Fibroblast of skin of right biceps (primary cell): ENCODE data around the gene FBXL7.
A peak's percentile ranks its signal among the peaks of the same experiment; 100 is the strongest.

ENCODE experiments used
- DNase-seq: peaks from one replicate; pipeline ENCODE4 v3.0.0-alpha.2; 2013

FBXL7 gene

DNA sequence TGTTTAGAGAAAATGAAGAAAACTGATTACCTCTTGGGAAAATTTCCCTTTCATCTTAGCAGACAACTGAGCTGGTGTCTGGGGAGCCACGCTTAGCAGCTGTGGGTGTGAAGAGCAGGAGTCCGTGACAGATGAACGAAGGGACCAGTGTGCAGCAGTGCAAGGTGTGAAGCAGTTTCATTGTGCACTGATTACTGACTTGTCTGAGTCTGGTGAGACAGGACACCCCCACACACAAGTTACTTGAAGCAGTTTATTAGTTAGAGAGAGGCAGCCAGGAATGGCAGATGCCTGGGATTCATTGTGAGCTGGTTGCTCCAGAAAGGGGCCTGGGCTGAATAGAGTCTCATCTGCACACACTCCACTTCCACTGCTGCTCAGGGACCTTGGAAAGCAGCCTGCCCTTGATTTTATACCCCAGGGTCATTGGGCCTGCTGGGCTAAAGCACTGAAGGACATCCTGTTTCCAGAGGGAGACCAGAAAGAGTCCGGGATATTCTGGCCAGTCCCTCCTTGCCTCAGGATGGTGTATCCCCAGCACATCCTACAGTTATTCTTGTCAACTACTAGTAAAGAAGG lies 47.4 kb downstream of the FBXL7 start:
- DNase-seq = no peak

- DNase-seq = no peak
Observed at GRCh38 chr5:15549961-15550360, 50.0 kb downstream of the FBXL7 start.

DNA sequence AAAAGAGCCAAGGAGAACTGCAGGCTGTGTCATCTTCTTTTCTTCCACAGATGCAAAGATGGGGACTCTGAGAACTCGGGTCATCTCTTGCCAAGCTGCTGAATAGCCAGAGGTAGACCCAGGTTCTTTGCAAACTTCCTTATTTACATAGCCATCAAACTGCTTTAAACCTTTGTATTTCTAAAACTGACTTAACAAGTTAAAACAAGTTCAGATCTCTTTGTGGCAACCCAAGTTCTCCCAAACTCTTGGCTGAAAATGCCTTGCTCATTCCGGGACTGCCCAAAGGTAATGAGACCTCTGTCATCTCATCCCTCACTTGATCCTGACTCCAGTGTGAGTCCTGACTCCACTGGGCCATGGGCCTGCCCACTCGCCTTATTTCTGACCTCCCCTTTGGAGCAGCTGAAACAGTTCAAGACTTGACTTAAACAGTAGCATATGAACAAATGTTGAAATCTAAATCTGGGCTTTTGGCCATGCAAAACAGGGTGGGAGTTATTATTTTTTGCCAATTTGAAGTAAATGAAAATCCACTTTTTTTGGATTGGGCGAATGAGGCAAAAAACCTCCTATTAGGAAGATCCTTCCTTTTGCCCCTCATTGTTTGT lies 50.6 kb downstream of the FBXL7 start:
- DNase-seq = peak; percentile 7

DNA sequence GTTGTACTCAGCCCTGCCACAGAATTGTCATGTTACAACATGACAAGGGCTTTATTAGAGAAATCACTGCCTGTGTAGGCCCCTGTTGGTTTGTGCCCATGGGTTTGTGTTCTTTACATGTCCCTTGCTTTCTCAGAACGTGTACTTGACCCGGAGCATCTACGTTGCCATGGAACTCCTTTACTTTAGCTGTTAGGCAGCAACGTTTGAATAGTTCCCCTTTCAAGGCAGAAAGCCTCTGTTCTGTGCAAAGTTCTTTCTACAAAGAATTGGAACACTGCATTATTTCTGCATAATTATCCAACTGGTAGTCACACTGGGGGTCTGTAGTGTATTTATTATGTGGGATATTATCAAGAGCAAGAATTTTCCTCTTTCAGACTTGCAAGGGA lies 51.1 kb downstream of the FBXL7 start:
- no peak for DNase-seq

DNA sequence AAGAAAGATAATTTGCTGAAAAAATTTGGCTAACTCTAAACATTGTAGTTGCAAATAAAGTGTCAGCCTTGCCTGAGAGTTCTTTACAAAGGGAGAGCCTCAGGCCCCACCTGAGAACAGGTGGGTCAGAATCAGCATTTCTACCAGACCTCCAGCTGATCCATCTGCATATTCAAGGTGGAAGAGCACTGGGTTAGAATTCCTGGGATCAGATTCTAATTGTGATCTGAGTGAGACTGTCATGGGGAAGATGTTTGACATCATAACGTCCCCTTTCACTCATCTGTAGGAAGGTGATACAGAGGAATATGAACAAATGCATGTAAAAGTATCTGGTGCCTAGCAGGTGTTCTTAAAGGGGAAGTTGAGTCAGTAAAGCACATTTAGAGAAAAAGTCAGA lies 54.6 kb downstream of the FBXL7 start:
- no peak for DNase-seq

DNA sequence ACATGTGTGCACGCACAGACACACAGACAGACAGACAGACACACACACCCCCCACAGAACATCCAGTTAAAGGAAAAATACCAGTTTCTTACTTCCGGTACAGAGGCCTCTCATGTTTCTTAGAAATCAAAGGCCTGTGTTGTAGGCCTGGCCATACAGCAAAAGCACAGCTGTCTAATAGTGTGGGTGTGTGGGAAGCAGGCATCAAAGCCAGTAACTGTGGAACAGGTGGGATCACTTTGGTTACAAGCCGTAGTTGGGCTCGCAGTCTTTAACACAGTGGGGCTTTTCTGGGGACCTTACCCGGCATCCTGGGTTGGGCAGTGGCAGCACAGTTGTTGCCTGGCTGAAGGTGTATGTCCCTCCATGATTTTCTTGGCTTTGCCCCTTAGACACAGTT lies 55.2 kb downstream of the FBXL7 start:
- no peak for DNase-seq

- no peak for DNase-seq
Observed at GRCh38 chr5:15558240-15558639, 58.3 kb downstream of the FBXL7 start.

DNA sequence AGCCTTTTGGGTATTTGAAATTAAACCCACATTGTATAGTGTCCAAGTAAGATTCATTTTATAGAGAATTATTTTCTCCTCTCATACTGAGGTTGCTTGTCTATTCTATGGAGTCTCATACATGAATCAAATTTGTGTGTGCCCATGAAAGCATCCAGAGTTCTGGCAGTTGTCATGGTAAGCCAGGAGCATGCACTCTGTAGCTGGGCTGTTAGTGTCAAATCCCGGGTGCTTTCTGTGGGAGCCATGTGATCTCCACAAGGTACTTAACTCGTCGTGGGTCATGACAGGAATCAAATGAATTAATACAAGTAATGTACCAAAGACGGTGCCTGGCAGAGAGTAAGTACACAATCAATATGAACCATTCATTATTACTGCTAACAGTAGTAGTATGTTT lies 58.7 kb downstream of the FBXL7 start:
- no peak for DNase-seq

- DNase-seq = no peak
Observed at GRCh38 chr5:15560421-15560820, 60.4 kb downstream of the FBXL7 start.

- no peak for DNase-seq
Observed at GRCh38 chr5:15564523-15564922, 64.5 kb downstream of the FBXL7 start.

DNA sequence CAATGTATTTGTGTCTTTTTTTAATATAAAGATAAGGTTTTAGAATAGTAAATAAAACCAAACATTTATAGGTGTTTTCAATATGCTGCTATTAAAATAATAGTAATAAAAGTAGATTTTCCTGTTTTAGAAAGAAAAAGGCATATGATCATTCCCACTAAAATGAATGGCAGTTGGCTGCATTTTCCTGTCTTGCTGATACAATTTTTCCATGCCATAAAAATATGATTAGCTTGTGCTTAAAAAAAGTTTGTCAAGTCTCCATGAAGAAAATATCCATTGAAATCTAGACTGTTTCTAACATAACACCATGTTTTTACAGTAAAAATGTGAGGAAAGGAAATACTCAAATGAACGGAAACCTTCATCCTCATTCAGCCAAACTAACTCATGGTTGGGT lies 65.0 kb downstream of the FBXL7 start:
- DNase-seq = no peak

- DNase-seq = no peak
Observed at GRCh38 chr5:15566306-15566705, 66.3 kb downstream of the FBXL7 start.

DNA sequence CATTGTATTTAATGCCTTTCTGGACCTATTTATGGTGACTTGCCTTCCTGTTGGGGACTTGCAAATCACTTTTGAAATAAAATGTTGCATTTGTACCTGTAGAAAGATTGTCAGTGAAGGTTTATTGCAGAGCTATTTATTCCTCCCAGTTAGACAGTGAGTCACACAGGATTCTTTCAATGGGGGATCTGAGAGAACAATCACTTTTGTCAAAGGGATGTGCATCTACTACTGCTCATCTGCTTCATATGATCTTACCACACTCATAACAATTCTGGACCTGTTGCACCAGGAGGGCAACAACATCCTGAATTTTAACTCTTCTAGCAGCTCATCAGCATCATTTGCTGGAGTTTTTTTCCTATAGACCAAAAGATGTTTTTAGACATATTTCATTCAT lies 66.8 kb downstream of the FBXL7 start:
- DNase-seq = peak; percentile 33

GRCh38 chr5:15570491-15570890 lies 70.5 kb downstream of the FBXL7 start:
- no peak for DNase-seq

DNA sequence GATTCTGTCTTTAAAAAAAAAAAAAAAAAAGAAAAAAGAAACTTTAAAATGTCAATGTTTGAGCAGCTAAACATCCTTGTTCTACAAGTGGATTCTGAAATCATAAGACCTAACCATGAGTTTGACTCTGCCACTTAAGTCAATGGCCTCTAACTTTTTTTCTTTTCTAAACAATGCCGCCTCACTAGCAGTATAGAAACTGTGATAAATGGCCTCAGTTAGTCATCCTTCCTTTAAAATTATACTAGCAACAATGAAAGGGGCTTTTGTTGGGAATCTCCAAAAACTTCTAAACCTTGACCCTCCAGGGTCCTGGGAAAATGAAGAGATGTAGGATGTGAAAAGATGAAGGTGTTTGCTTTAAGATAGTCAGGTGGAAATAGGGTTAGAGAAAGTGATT lies 71.1 kb downstream of the FBXL7 start:
- DNase-seq = no peak

- no peak for DNase-seq
Observed at GRCh38 chr5:15571618-15572017, 71.6 kb downstream of the FBXL7 start.

DNA sequence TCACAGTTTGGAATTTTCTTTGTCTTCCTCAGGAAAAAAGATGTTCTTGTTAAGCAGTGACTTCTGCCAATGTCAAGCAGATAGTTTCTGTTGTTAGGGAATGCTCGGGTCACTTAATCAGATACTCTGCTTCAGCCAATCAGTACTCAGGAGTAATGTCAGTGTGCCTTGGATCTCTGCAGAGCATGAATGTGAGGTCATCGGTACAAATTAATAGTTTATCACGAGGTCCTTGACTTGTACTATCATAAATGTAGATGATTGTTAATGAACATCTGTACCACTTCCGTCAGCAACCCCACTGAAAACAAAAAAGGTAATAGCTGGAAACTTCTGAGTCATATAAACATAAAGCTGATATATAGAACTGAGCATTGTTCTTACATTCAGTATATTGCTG lies 73.6 kb downstream of the FBXL7 start:
- DNase-seq = no peak

- DNase-seq = no peak
Observed at GRCh38 chr5:15574128-15574527, 74.1 kb downstream of the FBXL7 start.

DNA sequence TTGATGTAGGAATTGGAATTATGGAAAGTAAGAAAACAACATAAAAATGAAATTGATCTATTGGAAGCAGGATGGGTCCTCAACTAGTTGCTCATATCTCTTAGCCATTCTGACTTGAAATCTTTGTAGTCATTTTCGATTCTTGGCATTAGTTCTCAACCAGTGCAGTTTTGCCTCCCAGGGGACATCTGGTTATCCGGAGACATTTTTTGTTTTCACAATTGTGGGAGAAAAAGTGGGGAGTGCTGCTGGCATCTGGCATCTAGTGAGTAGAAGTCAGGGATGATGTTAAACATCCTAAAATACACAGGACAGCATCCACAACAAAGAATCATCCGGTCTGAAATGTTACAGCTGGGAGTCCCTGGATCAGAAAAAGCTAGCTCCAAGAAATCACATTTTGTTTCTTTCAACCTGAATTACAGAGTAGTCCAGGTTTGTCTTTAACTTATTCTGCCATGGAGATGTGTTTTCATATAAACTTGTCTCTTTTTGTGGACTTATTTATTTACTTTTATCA lies 74.9 kb downstream of the FBXL7 start:
- DNase-seq = peak; percentile 44

DNA sequence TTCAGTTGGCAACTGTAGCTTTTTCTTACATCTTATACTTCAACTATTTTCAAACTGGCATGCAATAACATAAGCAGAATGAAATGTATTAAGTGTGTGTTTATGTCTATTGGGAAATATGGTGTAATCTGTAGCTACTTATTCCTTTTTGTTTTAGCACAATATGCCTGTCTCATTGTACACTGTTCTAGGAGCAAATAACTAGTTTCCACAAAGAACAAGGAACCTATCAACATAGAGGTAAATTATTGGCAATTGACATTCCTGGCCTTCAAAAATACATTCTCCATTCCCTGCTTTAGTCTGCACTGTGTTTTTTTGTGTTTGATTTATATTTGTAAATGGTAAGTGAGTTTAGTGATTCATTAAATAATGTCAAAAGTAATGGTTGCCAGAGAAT lies 75.7 kb downstream of the FBXL7 start:
- peak; percentile 57 for DNase-seq

DNA sequence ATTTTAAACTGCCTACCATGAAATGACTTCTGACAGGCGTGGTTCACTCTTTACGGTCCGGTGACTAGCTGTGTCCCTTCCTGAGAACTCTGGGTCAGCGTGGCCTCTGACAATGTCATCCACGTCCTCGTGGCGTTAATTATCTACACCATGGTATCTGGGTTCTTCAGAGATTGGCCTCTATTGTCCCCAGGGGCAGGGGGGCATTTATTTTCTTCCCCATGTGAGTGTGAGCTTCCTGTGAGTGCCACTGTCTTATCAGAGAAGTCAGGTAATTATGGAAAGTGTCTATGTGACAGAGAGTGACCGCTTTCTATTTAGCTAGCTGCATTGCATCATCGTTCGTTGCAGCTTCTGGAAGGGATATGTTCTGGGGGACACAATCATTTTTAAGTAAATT lies 77.2 kb downstream of the FBXL7 start:
- no peak for DNase-seq

DNA sequence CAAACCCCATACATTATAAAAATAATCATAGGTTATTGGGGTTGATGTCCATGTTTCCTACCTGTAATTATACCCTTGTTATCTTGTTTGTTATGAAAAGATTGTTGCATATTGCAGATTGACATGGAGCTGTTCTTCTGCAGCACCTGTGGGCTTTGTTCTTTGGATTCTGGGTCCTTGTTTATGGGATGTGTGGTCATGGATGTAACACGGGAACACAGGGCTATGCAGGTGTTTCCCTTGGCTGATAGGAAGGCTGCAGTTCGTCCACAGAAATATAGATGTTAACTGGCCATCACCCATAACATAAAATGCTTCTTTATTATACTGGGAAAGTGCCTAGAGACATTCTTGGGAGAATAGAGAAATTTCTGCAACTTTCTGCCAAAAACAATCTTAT lies 77.9 kb downstream of the FBXL7 start:
- DNase-seq = no peak

- no peak for DNase-seq
Observed at GRCh38 chr5:15579193-15579990, 79.4 kb downstream of the FBXL7 start.

- DNase-seq = no peak
Observed at GRCh38 chr5:15584528-15584927, 84.5 kb downstream of the FBXL7 start.
